Esophagus muscularis mucosa (tissue), 4 donors: ENCODE results near the gene GSN. TPM values are rescaled to one million over a fixed set of nuclear protein-coding genes. Genes with fewer than 3 reads are reported as not detected.
A peak's percentile ranks its signal among the peaks of the same experiment; 100 is the strongest.

ENCODE experiments used
- DNase-seq: peaks from one replicate; pipeline ENCODE4 v3.0.0-alpha.2; 2017; ENCODE audit errors: extremely low spot score
- H3K27ac ChIP-seq, 4 donors: fragments of 200-600 bp; sonication (generic); replicated peaks in 1 of 4; 1 replicate in 3 of 4; 2 replicates in 1 of 4; pipeline ENCODE4 v1.5.1; 2016 to 2019; ENCODE audit warnings: mild to moderate bottlenecking in 1 of 4
- H3K27me3 ChIP-seq, 4 donors: fragments of 200-600 bp; sonication (generic); one replicate each; pipeline versions ENCODE4 v1.5.1 to v1.6.0; 2016 to 2019
- H3K36me3 ChIP-seq, 4 donors: fragments of 200-600 bp; sonication (generic); one replicate each; pipeline ENCODE4 v1.5.1; 2016 to 2019
- H3K4me1 ChIP-seq, 4 donors: fragments of 200-600 bp; sonication (generic); one replicate each; pipeline ENCODE4 v1.5.1; 2016 to 2019
- H3K4me3 ChIP-seq, 4 donors: fragments of 200-600 bp; sonication (generic); 1 replicate in 2 of 4; 2 replicates in 2 of 4; pipeline ENCODE4 v1.5.1; 2016 to 2019; ENCODE audit warnings: mild to moderate bottlenecking in 4 of 4, moderate library complexity in 1 of 4
- H3K9me3 ChIP-seq, 4 donors: fragments of 200-600 bp; sonication (generic); 1 replicate in 3 of 4; 2 replicates in 1 of 4; pipeline ENCODE4 v1.5.1; 2016 to 2019
- EP300 ChIP-seq: sonication (generic); formaldehyde crosslinking; IDR thresholded peaks from one replicate; pipeline ENCODE4 v1.6.1; 2017; ENCODE audit warnings: antibody characterized with exemption
- POLR2A ChIP-seq: fragments of 450-650 bp; IDR thresholded peaks from one replicate; pipeline ENCODE4 v1.6.1; 2017; ENCODE audit warnings: antibody characterized with exemption, moderate library complexity, mild to moderate bottlenecking, low read depth
- POLR2AphosphoS5 ChIP-seq, 2 donors: sonication (generic); formaldehyde crosslinking; IDR thresholded peaks; one replicate each; pipeline ENCODE4 v1.6.1; 2017; ENCODE audit warnings: antibody characterized with exemption in 2 of 2
- WGBS: methylation state at CpG from one replicate; pipeline ENCODE4 v1.1.5; 2018; 5-methylcytosine and 5-hydroxymethylcytosine counted together
- intact Hi-C: fragments of 100-400 bp; cut with DNase I; formaldehyde crosslinking; loops from one replicate; pipeline ENCODE4 v1.15.1; 2023
- total RNA-seq, 4 donors: library from RNA; depleted of rRNA; stranded (reverse); fragments of >200 nt; gene quantifications; one replicate each; pipeline versions ENCODE4 v1.1.0 to v1.2.1, GENCODE V29; 2016
- TF ChIP-seq, protein P1 (sequence below), 3 experiments: fragments of 200-600 bp in 2 of 3; fragments of 450-650 bp in 1 of 3; sonication (generic) in 2 of 3; IDR thresholded peaks; one replicate each; pipeline ENCODE4 v1.5.1; 2017 to 2019; ENCODE audit warnings: antibody characterized with exemption in 3 of 3, mild to moderate bottlenecking in 2 of 3, moderate library complexity in 1 of 3

Gene GSN
- total RNA-seq, 4 donors from 2014 or later = 2,509 to 3,811 (median 3,170) TPM

GRCh38 chr9:121282277-121283079 lies 14.5 kb downstream of the GSN start:
- intact Hi-C loops = no loop called here

GRCh38 chr9:121283080-121283398 lies 15.1 kb downstream of the GSN start:
- 52% methylated on average over 2 of the region's 2 CpGs for WGBS
- no peaks in the 10 kb centered on the region for H3K27me3 ChIP-seq
- intact Hi-C loops = no loop called here
- TF ChIP-seq POLR2AphosphoS5 (IDR thresholded peaks at IDR 0.05) = no peak
- TF ChIP-seq POLR2A = no peak
- TF ChIP-seq, protein P1, sequence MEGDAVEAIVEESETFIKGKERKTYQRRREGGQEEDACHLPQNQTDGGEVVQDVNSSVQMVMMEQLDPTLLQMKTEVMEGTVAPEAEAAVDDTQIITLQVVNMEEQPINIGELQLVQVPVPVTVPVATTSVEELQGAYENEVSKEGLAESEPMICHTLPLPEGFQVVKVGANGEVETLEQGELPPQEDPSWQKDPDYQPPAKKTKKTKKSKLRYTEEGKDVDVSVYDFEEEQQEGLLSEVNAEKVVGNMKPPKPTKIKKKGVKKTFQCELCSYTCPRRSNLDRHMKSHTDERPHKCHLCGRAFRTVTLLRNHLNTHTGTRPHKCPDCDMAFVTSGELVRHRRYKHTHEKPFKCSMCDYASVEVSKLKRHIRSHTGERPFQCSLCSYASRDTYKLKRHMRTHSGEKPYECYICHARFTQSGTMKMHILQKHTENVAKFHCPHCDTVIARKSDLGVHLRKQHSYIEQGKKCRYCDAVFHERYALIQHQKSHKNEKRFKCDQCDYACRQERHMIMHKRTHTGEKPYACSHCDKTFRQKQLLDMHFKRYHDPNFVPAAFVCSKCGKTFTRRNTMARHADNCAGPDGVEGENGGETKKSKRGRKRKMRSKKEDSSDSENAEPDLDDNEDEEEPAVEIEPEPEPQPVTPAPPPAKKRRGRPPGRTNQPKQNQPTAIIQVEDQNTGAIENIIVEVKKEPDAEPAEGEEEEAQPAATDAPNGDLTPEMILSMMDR (IDR thresholded peaks at IDR 0.05) = no peak
- no peak for TF ChIP-seq EP300
- DNase-seq = no peak
- H3K9me3 ChIP-seq = no peaks in the 10 kb centered on the region
- H3K36me3 ChIP-seq = no peaks in the 10 kb centered on the region
- peaks cover 97 to 100% (median 100%) of the 10 kb centered on the region in 4 donors for H3K4me1 ChIP-seq
- H3K4me3 ChIP-seq = no peak overlapping the region
- peak overlapping the region; percentile 94 to 99 (median 96) for H3K27ac ChIP-seq

More at GRCh38 chr9:121282277-121283079, 14.5 kb downstream of the GSN start:
- Histone ChIP-seq H3K4me3 (peak overlapping the region; percentile 6 to 21 (median 11)), H3K36me3 (no peaks in the 10 kb centered on the region), H3K27me3 (no peaks in the 10 kb centered on the region), H3K4me1 (peaks cover 97 to 100% (median 100%) of the 10 kb centered on the region in 4 donors), H3K9me3 (no peaks in the 10 kb centered on the region), H3K27ac (peak overlapping the region; percentile 94 to 99 (median 96))
- TF ChIP-seq POLR2A = no peak
- TF ChIP-seq EP300 = peak; percentile 23
- TF ChIP-seq POLR2AphosphoS5 (IDR thresholded peaks at IDR 0.05) = peak in 1 of 2 donors; percentile 27
- WGBS = 16% methylated on average over 13 of the region's 13 CpGs
- DNase-seq = peak; percentile 96

GRCh38 chr9:121283856-121284732 lies 16.1 kb downstream of the GSN start:
- intact Hi-C loops = no loop called here
- H3K4me1 ChIP-seq = peaks cover 97 to 100% (median 100%) of the 10 kb centered on the region in 4 donors
- peak overlapping the region; percentile 94 to 99 (median 96) for H3K27ac ChIP-seq
- no peak for DNase-seq
- no peak overlapping the region for H3K4me3 ChIP-seq
- no peaks in the 10 kb centered on the region for H3K36me3 ChIP-seq
- WGBS = 45% methylated on average over 11 of the region's 11 CpGs
- no peaks in the 10 kb centered on the region for H3K9me3 ChIP-seq
- TF ChIP-seq POLR2A (no peak), EP300 (no peak), POLR2AphosphoS5 (IDR thresholded peaks at IDR 0.05) (peak in 1 of 2 donors; percentile 14)
- TF ChIP-seq, protein P1 (IDR thresholded peaks at IDR 0.05) = no peak
- H3K27me3 ChIP-seq = no peaks in the 10 kb centered on the region

DNA sequence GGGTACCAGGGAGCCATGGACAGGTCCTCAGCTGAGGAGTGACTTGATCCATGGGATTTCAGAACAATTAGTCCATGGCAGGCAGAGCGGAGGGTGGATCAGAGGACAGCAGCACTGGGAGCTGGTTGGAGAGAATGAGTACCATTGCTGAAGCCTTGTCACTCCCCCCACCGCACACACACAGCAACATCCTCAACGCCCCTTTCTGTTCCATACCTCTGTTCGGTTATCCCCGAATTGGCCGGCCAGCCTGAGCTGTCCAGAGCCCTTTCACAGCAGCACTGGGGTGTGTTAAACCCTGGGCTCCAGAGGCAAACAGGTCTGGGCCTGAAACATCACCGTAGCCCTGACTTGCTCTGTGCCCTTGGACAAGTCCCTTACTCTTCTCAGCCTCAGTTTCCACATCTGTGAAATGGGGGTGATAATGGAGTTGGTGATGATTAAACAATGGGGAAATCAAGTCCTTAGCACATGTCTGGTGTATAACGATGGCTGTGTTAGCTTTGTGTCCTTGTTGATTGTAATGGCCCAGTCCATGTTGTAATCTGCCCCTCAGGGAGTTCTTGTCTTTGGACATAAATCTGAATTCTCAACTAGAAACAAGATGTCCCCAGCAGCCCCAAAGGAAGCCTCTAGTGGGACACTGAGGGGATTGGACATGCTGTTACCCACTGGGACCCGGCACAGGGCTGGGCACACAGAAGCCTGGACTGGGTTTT lies 16.9 kb downstream of the GSN start:
- H3K27ac ChIP-seq = peak overlapping the region; percentile 94 to 99 (median 96)
- H3K9me3 ChIP-seq = no peaks in the 10 kb centered on the region
- H3K27me3 ChIP-seq = no peaks in the 10 kb centered on the region
- no peak for TF ChIP-seq EP300
- TF ChIP-seq POLR2A = no peak
- TF ChIP-seq, protein P1 (IDR thresholded peaks at IDR 0.05) = no peak
- no peak for TF ChIP-seq POLR2AphosphoS5 (IDR thresholded peaks at IDR 0.05)
- no peak for DNase-seq
- intact Hi-C loops = no loop called here
- WGBS = 87% methylated on average over 9 of the region's 9 CpGs
- peaks cover 97 to 100% (median 100%) of the 10 kb centered on the region in 4 donors for H3K4me1 ChIP-seq
- no peaks in the 10 kb centered on the region for H3K36me3 ChIP-seq
- H3K4me3 ChIP-seq = no peak overlapping the region
